Measurements from ENCODE around the gene TSACC. TPM values are rescaled to one million over a fixed set of nuclear protein-coding genes. Genes with fewer than 3 reads are reported as not detected.

Gene TSACC
- total and polyA plus RNA-seq, 2 of the 8 experiments (the other 6 are each of a cell fraction or from before 2014, with no cell fraction given): 1.0 to 5.0 TPM

Other genes starting within 250 kb of the TSACC start
- 46.8 and 48.0 TPM in 2 replicates for gene LMNA, start 223.8 kb upstream of the TSACC start, total RNA-seq (2021; fragmentation: NEBNext Ultra II Directional; extraction: Animal tissue kit (Norgen Biotek cat#: 25700))
- gene LMNA, start 223.8 kb upstream of the TSACC start, polyA plus RNA-seq (2011; rRNA removed): 25.8 and 38.3 TPM in 2 replicates
- gene SEMA4A, start 184.9 kb upstream of the TSACC start, total RNA-seq (2021; fragmentation: NEBNext Ultra II Directional; extraction: Animal tissue kit (Norgen Biotek cat#: 25700)): 5.9 and 7.3 TPM in 2 replicates
- 10.6 and 12.0 TPM in 2 replicates for gene SEMA4A, start 184.9 kb upstream of the TSACC start, polyA plus RNA-seq (2011; rRNA removed)
- gene SLC25A44, start 144.4 kb upstream of the TSACC start, total RNA-seq (2021; fragmentation: NEBNext Ultra II Directional; extraction: Animal tissue kit (Norgen Biotek cat#: 25700)): 23.4 and 31.4 TPM in 2 replicates
- gene SLC25A44, start 144.4 kb upstream of the TSACC start, polyA plus RNA-seq (2011; rRNA removed): 27.0 and 32.1 TPM in 2 replicates
- 113 and 116 TPM in 2 replicates for gene PMF1, start 125.5 kb upstream of the TSACC start, total RNA-seq (2021; fragmentation: NEBNext Ultra II Directional; extraction: Animal tissue kit (Norgen Biotek cat#: 25700))
- 296 and 337 TPM in 2 replicates for gene PMF1, start 125.5 kb upstream of the TSACC start, polyA plus RNA-seq (2011; rRNA removed)
- gene BGLAP, start 96.3 kb upstream of the TSACC start, total RNA-seq (2021; fragmentation: NEBNext Ultra II Directional; extraction: Animal tissue kit (Norgen Biotek cat#: 25700)): 0.78 and 1.2 TPM in 2 replicates
- gene BGLAP, start 96.3 kb upstream of the TSACC start, polyA plus RNA-seq (2011; rRNA removed): 1.5 and 3.2 TPM in 2 replicates
- gene PAQR6, start 90.5 kb upstream of the TSACC start, total RNA-seq (2021; fragmentation: NEBNext Ultra II Directional; extraction: Animal tissue kit (Norgen Biotek cat#: 25700)): 7.1 and 7.2 TPM in 2 replicates
- 11.3 and 20.2 TPM in 2 replicates for gene PAQR6, start 90.5 kb upstream of the TSACC start, polyA plus RNA-seq (2011; rRNA removed)
- 94.7 and 98.0 TPM in 2 replicates for gene SMG5, start 55.7 kb upstream of the TSACC start, total RNA-seq (2021; fragmentation: NEBNext Ultra II Directional; extraction: Animal tissue kit (Norgen Biotek cat#: 25700))
- 32.7 and 45.2 TPM in 2 replicates for gene SMG5, start 55.7 kb upstream of the TSACC start, polyA plus RNA-seq (2011; rRNA removed)
- 1.7 and 2.1 TPM in 2 replicates for gene TMEM79, start 54.2 kb upstream of the TSACC start, total RNA-seq (2021; fragmentation: NEBNext Ultra II Directional; extraction: Animal tissue kit (Norgen Biotek cat#: 25700))
- gene TMEM79, start 54.2 kb upstream of the TSACC start, polyA plus RNA-seq (2011; rRNA removed): 2.3 and 3.9 TPM in 2 replicates
- 47.6 and 48.1 TPM in 2 replicates for gene GLMP, start 42.8 kb upstream of the TSACC start, total RNA-seq (2021; fragmentation: NEBNext Ultra II Directional; extraction: Animal tissue kit (Norgen Biotek cat#: 25700))
- gene GLMP, start 42.8 kb upstream of the TSACC start, polyA plus RNA-seq (2011; rRNA removed): 59.5 and 69.3 TPM in 2 replicates
- gene VHLL, start 39.2 kb upstream of the TSACC start, total RNA-seq (2021; fragmentation: NEBNext Ultra II Directional; extraction: Animal tissue kit (Norgen Biotek cat#: 25700)): not detected in 2 replicates
- gene VHLL, start 39.2 kb upstream of the TSACC start, polyA plus RNA-seq (2011; rRNA removed): not detected in 2 replicates
- gene CCT3, start 234 bp upstream of the TSACC start, total RNA-seq (2021; fragmentation: NEBNext Ultra II Directional; extraction: Animal tissue kit (Norgen Biotek cat#: 25700)): 471 and 480 TPM in 2 replicates
- 321 and 431 TPM in 2 replicates for gene CCT3, start 234 bp upstream of the TSACC start, polyA plus RNA-seq (2011; rRNA removed)
- 2.2 and 2.6 TPM in 2 replicates for gene RHBG, start 30.7 kb downstream of the TSACC start, total RNA-seq (2021; fragmentation: NEBNext Ultra II Directional; extraction: Animal tissue kit (Norgen Biotek cat#: 25700))
- gene RHBG, start 30.7 kb downstream of the TSACC start, polyA plus RNA-seq (2011; rRNA removed): 2.7 and 3.1 TPM in 2 replicates
- gene MEF2D, start 162.2 kb downstream of the TSACC start, total RNA-seq (2021; fragmentation: NEBNext Ultra II Directional; extraction: Animal tissue kit (Norgen Biotek cat#: 25700)): 17.3 and 19.5 TPM in 2 replicates
- 20.3 and 44.4 TPM in 2 replicates for gene MEF2D, start 162.2 kb downstream of the TSACC start, polyA plus RNA-seq (2011; rRNA removed)
- 20.9 and 22.3 TPM in 2 replicates for gene IQGAP3, start 234.0 kb downstream of the TSACC start, total RNA-seq (2021; fragmentation: NEBNext Ultra II Directional; extraction: Animal tissue kit (Norgen Biotek cat#: 25700))
- 14.6 and 18.2 TPM in 2 replicates for gene IQGAP3, start 234.0 kb downstream of the TSACC start, polyA plus RNA-seq (2011; rRNA removed)
- not detected in 2 replicates for gene TTC24, start 241.2 kb downstream of the TSACC start, total RNA-seq (2021; fragmentation: NEBNext Ultra II Directional; extraction: Animal tissue kit (Norgen Biotek cat#: 25700))
- gene TTC24, start 241.2 kb downstream of the TSACC start, polyA plus RNA-seq (2011; rRNA removed): 0.08 TPM in 1 of 2 replicates, not detected in the other

Measured in H1 (cell line).